HepG2 (cell line): ENCODE results near the gene PDIK1L. TPM values are rescaled to one million over a fixed set of nuclear protein-coding genes. Genes with fewer than 3 reads are reported as not detected.

ENCODE experiments used
- AGO2 ChIP-seq: fragments of 200-400 bp; formaldehyde crosslinking; optimal IDR thresholded peaks from 2 replicates; pipeline ENCODE3; 2017; ENCODE audit warnings: mild to moderate bottlenecking, low read depth, low read length, moderate library complexity
- ATF7-NPFF ChIP-seq: sonication (generic); formaldehyde crosslinking; IDR thresholded peaks from 2 replicates; pipeline ENCODE4 v1.8.1; 2023; ENCODE audit warnings: mild to moderate bottlenecking, low read depth, missing genetic modification reagents, moderate library complexity
- CERS6 ChIP-seq: sonication (generic); formaldehyde crosslinking; IDR thresholded peaks from 2 replicates; pipeline ENCODE4 v1.5.0; 2020; ENCODE audit warnings: missing genetic modification reagents
- CSRNP1 ChIP-seq: sonication (generic); formaldehyde crosslinking; IDR thresholded peaks from 2 replicates; pipeline ENCODE4 v1.8.1; 2023; ENCODE audit warnings: mild to moderate bottlenecking, missing genetic modification reagents
- E2F1 ChIP-seq: sonication (generic); formaldehyde crosslinking; IDR thresholded peaks from 2 replicates; pipeline ENCODE4 v1.5.0; 2020; ENCODE audit warnings: missing genetic modification reagents
- HBP1 ChIP-seq: IDR thresholded peaks from 2 replicates; pipeline ENCODE4 v1.6.1; 2016; ENCODE audit warnings: low read depth, control low read depth
- MAFF ChIP-seq: IDR thresholded peaks from 2 replicates; pipeline ENCODE4 v1.6.1; 2011; ENCODE audit warnings: low read depth, low read length, improper control_type of control experiment
- PREB ChIP-seq: sonication (generic); formaldehyde crosslinking; IDR thresholded peaks from 2 replicates; pipeline ENCODE4 v1.4.0; 2020; ENCODE audit warnings: missing genetic modification reagents
- PRMT3 ChIP-seq: sonication (generic); formaldehyde crosslinking; IDR thresholded peaks from 2 replicates; pipeline ENCODE4 v1.8.1; 2022; ENCODE audit warnings: low read depth, mild to moderate bottlenecking, moderate library complexity, missing genetic modification reagents, borderline replicate concordance
- RFXANK ChIP-seq: IDR thresholded peaks from 2 replicates; pipeline ENCODE4 v1.6.1; 2016
- SMC3 ChIP-seq: IDR thresholded peaks from 2 replicates; pipeline ENCODE4 v1.6.1; 2011; ENCODE audit warnings: low read length, improper control_type of control experiment
- STAT5B ChIP-seq: sonication (generic); formaldehyde crosslinking; IDR thresholded peaks from 2 replicates; pipeline ENCODE4 v1.4.0; 2020; ENCODE audit warnings: missing genetic modification reagents
- YEATS2 ChIP-seq: sonication (generic); formaldehyde crosslinking; IDR thresholded peaks from 2 replicates; pipeline ENCODE4 v1.4.0; 2020; ENCODE audit warnings: missing genetic modification reagents, borderline replicate concordance
- ZNF451 ChIP-seq: sonication (generic); formaldehyde crosslinking; IDR thresholded peaks from 2 replicates; pipeline ENCODE4 v1.5.0; 2020; ENCODE audit warnings: mild to moderate bottlenecking, missing genetic modification reagents
- ZNF503 ChIP-seq: sonication (generic); formaldehyde crosslinking; IDR thresholded peaks from 2 replicates; pipeline ENCODE4 v1.4.0; 2020; ENCODE audit warnings: missing genetic modification reagents
- ZNF761 ChIP-seq: sonication (generic); formaldehyde crosslinking; conservative IDR thresholded peaks from 2 replicates; pipeline ENCODE4 v1.4.0; 2020; ENCODE audit warnings: mild to moderate bottlenecking, missing genetic modification reagents
- ZNF775 ChIP-seq: sonication (generic); formaldehyde crosslinking; IDR thresholded peaks from 2 replicates; pipeline ENCODE4 v1.4.0; 2020; ENCODE audit warnings: missing genetic modification reagents, mild to moderate bottlenecking, moderate library complexity, borderline replicate concordance
- polyA plus RNA-seq, 8 experiments: library from polyadenylated mRNA; depleted of rRNA in 3 of 8; stranded (reverse) in 7 of 8; unstranded in 1 of 8; fragments of >200 nt; fragmentation: Illumina TruSeq in 4 of 8; extraction: Trizol in 4 of 8; gene quantifications; 2 replicates each; pipeline versions ENCODE4 v1.2.1 to v1.2.3, GENCODE V29; 2011 to 2016; ENCODE audit warnings: low read depth in 4 of 8, missing spikeins in 1 of 8, mixed read lengths in 1 of 8; ENCODE audit not compliant: insufficient read depth in 1 of 8
- total RNA-seq, 5 experiments: library from RNA; depleted of rRNA; stranded (reverse); fragments of >200 nt; fragmentation: Illumina TruSeq; extraction: Trizol; gene quantifications; 2 replicates each; pipeline ENCODE4 v1.2.3, GENCODE V29; 2016; ENCODE audit warnings: low read depth in 1 of 5
- TF ChIP-seq, protein P1 (sequence below): sonication (generic); formaldehyde crosslinking; IDR thresholded peaks from 2 replicates; pipeline ENCODE4 v1.4.0; 2020; ENCODE audit warnings: mild to moderate bottlenecking, missing genetic modification reagents

Gene PDIK1L
- total and polyA plus RNA-seq, 2 of the 13 experiments (the other 11 are each of a cell fraction or from before 2014, with no cell fraction given), result 1.9 to 4.6 TPM

DNA sequence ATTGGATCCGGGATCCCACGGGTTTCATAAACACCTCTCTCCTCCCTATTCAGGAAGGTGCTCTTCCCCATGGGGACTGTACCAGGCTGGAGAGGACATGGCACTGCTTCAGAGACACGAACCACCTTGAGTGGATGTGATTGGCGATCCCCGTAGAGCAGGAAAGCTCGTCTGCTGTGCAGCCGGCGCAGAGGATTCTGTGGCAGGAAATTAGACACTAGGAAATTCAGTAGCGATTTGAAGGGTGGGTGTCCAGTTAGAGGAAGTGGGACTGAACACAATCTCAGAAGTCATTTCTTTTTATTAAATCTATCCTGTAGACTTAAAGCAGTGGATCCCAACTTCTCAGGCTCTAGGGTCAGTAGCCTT is 767 bp downstream of the PDIK1L start (continued):
- no peak for TF ChIP-seq ZNF503 (CRISPR knock-in tag)
- TF ChIP-seq ATF7-NPFF (CRISPR knock-in tag), result no peak
- TF ChIP-seq STAT5B (CRISPR knock-in tag), result no peak
- no peak for TF ChIP-seq YEATS2
- TF ChIP-seq ZNF451, result no peak
- TF ChIP-seq CERS6 (CRISPR knock-in tag), result no peak
- no peak for TF ChIP-seq SMC3
- TF ChIP-seq ZNF761 (CRISPR knock-in tag), result no peak
- TF ChIP-seq AGO2, result no peak
- no peak for TF ChIP-seq RFXANK (CRISPR knock-in tag)
- peak; percentile 5; the same call in 1 of the 2 replicates for TF ChIP-seq E2F1 (CRISPR knock-in tag)
- TF ChIP-seq ZNF775 (CRISPR knock-in tag), result no peak
- TF ChIP-seq HBP1 (CRISPR knock-in tag), result no peak
- TF ChIP-seq PRMT3 (CRISPR knock-in tag), result no peak
- no peak for TF ChIP-seq MAFF
- no peak for TF ChIP-seq PREB (CRISPR knock-in tag)
- 0 out of 2 replicates have a peak, but pooled peaks have one; percentile 11 for TF ChIP-seq CSRNP1 (CRISPR knock-in tag)
- TF ChIP-seq, protein P1, sequence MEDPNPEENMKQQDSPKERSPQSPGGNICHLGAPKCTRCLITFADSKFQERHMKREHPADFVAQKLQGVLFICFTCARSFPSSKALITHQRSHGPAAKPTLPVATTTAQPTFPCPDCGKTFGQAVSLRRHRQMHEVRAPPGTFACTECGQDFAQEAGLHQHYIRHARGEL (CRISPR knock-in tag), result no peak
